HG02678 (cell line): ENCODE data around the gene NGLY1.

Experiments
- ATAC-seq: cut with Tn5 transposase; IDR thresholded peaks from one replicate; pipeline ENCODE4 v1.9.1; 2021; ENCODE audit warnings: mild to moderate bottlenecking, moderate library complexity; ENCODE audit not compliant: unreplicated experiment

The NGLY1 gene

DNA sequence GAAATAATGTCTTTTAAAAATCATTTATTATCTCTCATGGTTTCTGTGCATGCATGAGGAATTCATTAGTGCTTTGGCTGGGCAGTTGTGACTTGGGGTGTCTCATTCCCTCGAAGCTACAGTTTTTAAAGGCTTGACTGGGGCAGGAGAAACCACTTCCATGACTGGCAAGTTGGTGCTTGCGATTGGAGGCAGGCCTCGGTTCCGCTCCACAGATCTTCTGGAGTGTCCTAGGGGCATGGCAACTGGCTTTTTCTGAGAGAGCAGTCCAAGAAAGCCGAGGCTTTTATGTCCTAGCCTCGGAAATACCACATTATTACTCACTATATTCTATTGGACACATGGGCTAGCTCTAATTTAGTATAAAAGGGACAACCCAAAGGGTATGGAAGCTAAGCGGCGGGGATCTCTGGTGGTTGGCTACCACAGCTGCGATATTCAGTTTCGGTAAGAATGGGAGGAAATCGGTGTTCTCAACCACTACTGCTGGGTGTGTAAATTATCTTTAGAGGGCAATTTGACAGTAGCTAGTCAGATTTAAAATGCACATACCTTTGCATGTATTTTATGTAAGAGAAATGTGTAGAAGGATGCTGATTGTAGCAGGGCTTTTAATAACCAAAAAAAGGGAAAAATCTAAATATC, 69.8 kb downstream of the NGLY1 start:
- no peak for ATAC-seq

DNA sequence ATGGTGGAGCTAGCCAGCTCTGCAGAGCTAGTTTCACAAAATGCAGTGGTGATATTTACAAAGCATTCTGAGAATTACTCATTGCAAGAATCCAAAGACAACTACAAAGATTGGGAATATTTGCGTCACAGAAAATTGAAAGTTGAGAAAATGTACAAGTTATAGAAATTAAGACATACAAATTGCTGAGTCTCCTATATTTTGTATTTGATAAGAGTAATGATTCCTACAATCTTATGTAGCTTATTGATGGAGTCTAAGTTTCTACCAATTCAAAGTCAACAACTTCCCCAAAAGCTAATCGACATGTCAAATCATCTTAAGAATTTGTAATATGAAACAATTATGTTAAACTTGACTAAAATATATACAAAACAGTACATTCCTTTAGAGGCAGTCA, 72.2 kb downstream of the NGLY1 start:
- ATAC-seq, result no peak

GRCh38 chr3:25708036-25708435, 75.2 kb downstream of the NGLY1 start:
- no peak for ATAC-seq

DNA sequence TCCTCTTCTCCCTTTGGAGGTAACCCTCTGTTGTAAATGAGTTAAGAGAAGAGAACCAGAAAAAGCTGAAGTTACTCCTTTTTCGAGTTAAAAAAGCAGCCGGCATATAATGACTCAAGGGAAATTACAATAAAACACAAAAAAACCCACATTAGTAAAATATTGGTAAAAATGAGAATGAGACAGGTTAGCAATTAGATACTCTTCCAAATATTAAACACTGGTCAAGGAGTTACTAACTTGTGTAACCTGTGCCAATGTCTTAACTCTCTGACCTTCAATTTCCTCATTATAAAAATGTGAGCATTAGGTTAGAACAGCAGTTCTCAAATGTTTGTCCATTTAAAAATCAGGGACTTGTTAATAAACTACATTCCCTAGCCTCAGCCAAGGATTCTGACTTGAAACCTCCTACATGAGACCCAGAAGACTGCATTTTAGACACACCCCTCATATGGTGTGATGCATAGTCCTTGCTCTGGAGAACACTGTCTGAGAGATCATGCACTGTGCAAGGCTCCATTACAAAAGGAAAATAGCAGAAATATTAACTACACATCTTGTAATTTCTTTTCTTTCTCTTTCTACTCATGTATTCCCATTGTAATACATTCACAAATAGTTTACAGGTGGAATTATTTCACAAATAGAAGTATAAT, 75.8 kb downstream of the NGLY1 start:
- peak; percentile 41 for ATAC-seq

DNA sequence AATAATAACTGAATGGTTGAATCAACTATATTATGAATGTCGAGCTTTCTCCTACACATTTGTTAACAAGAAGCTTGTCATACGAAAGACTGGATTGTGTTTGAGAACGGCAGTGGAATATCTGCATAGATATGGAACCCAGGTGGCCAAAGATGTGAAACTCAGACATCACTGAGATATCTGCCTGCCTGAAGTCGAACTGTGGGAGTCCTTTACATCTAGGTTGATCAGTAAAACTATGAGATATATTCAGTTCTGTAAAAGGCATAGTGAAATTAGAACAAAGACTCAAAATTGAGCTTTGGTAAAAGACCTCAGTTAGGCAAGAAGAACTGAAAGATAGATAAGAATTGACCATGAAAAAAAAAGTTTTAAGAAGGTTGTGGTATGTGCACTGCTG, 77.0 kb downstream of the NGLY1 start:
- no peak for ATAC-seq

DNA sequence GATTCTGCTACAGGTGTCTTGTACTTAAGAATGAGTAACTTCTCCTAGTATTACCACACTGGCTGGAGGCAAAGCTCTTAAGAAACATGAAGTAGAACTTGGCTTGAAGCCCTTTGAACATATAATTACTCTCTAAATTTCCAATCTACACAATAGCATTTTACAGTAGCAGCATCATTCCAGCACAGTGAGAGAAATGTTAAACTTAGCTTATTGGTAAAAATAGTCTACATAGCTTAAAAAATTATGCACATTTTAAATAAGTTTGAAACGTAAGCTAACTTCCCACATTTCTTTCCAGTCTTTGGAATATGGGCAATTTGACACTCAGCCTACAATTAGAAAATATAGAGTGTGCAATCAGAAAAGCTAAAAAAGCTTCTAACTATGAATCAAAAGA, 85.7 kb downstream of the NGLY1 start:
- no peak for ATAC-seq

GRCh38 chr3:25695731-25696420, 87.4 kb downstream of the NGLY1 start:
- no peak for ATAC-seq

DNA sequence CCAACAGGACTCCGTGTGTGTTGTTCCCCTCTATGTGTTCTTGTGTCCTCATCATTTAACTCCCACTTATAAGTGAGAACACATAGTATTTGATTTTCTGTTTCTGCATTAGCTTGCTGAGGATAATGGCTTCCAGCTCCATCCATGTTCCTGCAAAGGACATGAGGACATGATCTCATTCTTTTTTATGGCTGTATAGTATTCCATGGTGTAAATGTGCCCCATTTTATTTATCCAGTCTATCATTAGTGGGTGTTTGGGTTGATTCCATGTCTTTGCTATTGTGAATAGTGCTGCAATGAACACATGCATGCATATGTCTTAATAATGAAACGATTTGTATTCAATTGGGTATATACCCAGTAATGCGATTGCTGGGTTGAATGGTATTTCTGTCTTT, 90.0 kb downstream of the NGLY1 start:
- no peak for ATAC-seq

GRCh38 chr3:25692341-25692740, 90.9 kb downstream of the NGLY1 start:
- no peak for ATAC-seq

DNA sequence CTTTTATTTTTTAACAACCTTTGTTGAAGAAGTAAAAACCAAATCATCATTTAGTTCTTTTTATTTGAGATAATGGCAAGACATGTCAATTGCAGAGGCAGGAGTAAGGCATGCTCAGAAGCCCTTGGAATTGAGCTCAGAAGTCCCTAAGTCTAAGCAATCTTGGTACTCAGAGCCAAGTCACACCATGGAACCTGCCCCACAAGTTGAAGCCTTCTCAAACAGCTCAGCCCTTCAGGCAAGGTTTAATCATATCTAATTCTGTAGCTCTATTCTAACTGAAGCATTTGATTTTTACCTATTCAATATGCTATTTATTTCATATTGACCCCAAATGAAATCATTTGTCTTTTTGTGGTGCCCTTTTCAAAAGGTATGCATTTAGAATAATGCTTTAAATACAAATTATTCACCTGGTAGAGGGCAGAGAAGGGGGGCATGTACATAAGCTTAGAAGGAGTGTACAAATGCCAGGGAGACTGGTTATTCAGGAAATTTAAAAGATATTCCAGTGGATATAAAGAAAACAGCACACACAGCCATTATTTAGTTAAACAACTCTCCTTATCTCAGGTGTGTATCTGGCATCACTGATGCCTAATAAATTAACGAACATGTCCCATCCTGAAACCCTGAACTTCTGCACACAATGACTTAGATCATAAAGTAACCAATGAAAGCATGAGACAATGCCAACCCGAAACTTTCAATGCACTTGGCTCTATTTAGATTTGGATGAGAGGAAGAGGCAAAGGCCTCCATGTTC, 92.3 kb downstream of the NGLY1 start:
- ATAC-seq, result no peak

DNA sequence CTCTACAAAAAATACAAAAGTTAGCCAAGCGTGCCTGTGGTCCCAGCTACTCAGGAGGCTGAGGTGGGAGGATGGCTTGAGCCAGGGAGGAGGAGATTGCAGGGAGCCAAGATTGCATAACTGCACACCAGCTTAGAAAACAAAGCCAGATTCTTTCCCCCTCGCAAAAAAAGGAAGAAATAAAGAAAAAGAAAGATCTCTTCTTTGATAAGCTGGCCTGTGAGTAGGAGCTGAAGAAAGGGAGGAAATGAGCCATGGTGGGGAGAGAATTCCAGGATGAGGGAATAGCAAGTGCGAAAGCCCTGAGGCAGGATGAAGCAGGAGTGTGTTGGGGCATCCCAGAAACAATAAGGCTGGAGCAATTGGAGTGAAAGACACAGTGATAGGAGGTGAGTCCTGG, 94.0 kb downstream of the NGLY1 start:
- ATAC-seq, result no peak

- ATAC-seq, result no peak
Observed at GRCh38 chr3:25687742-25688141, 95.5 kb downstream of the NGLY1 start.

DNA sequence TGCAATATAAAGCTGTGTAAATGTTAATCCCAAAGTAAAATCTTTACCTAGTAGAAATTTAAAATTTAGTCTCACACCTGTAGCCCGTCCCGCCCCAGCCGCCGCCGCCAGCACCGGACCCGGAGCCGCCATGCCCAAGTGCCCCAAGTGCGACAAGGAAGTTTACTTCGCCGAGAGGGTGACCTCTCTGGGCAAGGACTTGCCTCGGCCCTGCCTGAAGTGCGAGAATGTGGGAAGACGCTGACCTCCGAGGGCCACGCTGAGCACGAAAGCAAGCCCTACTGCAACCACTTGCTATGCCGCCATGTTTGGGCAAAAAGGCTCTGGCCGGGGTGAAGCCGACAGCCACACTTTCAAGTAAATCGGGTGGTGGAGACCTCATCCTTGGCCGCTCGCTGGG, 96.5 kb downstream of the NGLY1 start:
- no peak for ATAC-seq

DNA sequence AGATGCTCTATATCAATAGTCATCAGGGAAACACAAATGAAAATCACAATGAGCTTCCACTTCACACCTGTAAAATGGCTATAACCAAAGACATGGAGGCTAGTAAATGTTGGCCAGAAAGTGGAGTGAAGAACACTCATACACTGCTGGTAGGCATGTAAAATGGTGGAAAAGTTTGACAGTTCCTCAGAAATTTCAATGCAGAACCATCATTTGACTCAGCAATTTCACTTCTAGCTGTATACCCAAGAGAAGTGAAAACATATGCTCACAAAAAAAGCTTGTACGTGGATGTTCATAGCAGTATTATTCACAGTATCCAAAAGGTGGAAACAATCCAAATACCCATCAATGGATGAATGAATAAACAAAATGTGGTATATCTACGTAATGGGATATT, 99.4 kb downstream of the NGLY1 start:
- ATAC-seq, result no peak

- ATAC-seq, result no peak
Observed at GRCh38 chr3:25683410-25683809, 99.8 kb downstream of the NGLY1 start.

- no peak for ATAC-seq
Observed at GRCh38 chr3:25679642-25680302, 103.5 kb downstream of the NGLY1 start.

GRCh38 chr3:25679166-25679565, 104.1 kb downstream of the NGLY1 start:
- no peak for ATAC-seq

DNA sequence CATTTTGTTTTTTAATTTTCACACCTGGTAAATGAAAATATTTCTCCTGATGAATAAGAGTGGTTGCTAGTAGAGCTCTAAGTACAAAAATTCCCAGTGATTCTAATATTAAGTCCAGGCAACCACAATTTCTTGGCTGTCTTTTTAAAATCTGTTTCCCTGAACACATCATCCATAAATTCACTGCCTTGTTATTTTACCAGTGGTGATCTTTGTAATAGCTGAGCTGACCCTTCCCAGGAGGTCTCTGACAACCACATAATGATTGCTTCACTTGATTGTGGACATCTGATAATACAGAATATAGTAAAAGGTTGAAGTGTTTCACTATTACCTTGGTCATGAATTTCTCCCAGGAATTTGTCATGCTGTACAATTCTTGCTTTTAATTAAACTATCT, 104.7 kb downstream of the NGLY1 start:
- no peak for ATAC-seq

DNA sequence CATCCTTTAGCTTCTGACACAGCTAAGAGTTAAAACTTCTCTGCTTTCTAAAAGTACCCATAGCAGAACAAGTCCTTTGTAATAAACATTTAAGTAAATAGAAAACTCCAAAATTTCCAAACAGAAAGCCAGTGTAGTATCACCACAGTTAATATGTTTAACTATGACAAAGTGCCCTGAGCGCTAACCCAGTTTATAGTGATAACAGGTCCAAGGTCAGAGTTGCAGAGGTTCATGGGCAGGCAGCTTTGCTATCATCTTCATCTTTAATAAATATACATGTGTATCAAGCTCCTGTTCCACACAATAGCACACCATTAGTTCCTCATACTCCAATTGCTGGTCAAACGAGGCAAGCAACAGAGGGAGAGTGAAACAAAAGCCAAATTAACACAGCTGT, 106.1 kb downstream of the NGLY1 start:
- ATAC-seq, result no peak

- no peak for ATAC-seq
Observed at GRCh38 chr3:25674670-25675069, 108.6 kb downstream of the NGLY1 start.

- ATAC-seq, result no peak
Observed at GRCh38 chr3:25673738-25674298, 109.4 kb downstream of the NGLY1 start.
